Stimulated activated CD4-positive, alpha-beta T cell treated with anti-CD3 and anti-CD28 coated beads, Interleukin-4, amount 100 ng/mL, for 4 hours (primary cell): ENCODE data around the gene RILPL1.
"Not testable (repeated sequence)": the region's sequence is repeated elsewhere in the genome, so short reads cannot be mapped to it uniquely, and the experiment has no call there.

ENCODE experiments used
- DNase-seq, 2 experiments: peaks; one replicate each; pipeline ENCODE4 v3.0.0-alpha.2; 2020

The RILPL1 gene

GRCh38 chr12:123492339-123493039 is 41.0 kb downstream of the RILPL1 start:
- not testable (repeated sequence) for DNase-seq

- DNase-seq = no peak
These were observed 42.0 kb downstream of the RILPL1 start for GRCh38 chr12:123491481-123491880.

GRCh38 chr12:123491056-123491455 is 42.5 kb downstream of the RILPL1 start:
- no peak for DNase-seq

GRCh38 chr12:123490089-123490488 is 43.4 kb downstream of the RILPL1 start:
- DNase-seq = no peak

GRCh38 chr12:123489580-123489979 is 43.9 kb downstream of the RILPL1 start:
- no peak for DNase-seq

GRCh38 chr12:123488539-123489230 is 44.8 kb downstream of the RILPL1 start:
- DNase-seq = no peak

- no peak for DNase-seq
These were observed 46.1 kb downstream of the RILPL1 start for GRCh38 chr12:123487428-123487827.

GRCh38 chr12:123485756-123486155 is 47.8 kb downstream of the RILPL1 start:
- no peak for DNase-seq

- no peak for DNase-seq
These were observed 49.8 kb downstream of the RILPL1 start for GRCh38 chr12:123483602-123484248.

- no peak for DNase-seq
These were observed 50.6 kb downstream of the RILPL1 start for GRCh38 chr12:123482876-123483275.

- not testable (repeated sequence) for DNase-seq
These were observed 52.3 kb downstream of the RILPL1 start for GRCh38 chr12:123481251-123481650.

GRCh38 chr12:123479442-123480180 is 53.9 kb downstream of the RILPL1 start:
- DNase-seq = no peak

- no peak for DNase-seq
These were observed 54.8 kb downstream of the RILPL1 start for GRCh38 chr12:123478762-123479161.

- DNase-seq = no peak
These were observed 55.5 kb downstream of the RILPL1 start for GRCh38 chr12:123478069-123478468.

- DNase-seq = no peak
These were observed 58.2 kb downstream of the RILPL1 start for GRCh38 chr12:123475246-123475703.

GRCh38 chr12:123474485-123475245 is 58.9 kb downstream of the RILPL1 start:
- no peak for DNase-seq

GRCh38 chr12:123472438-123472849 is 61.1 kb downstream of the RILPL1 start:
- no peak for DNase-seq

- no peak for DNase-seq
These were observed 62.0 kb downstream of the RILPL1 start for GRCh38 chr12:123471374-123472068.

- no peak for DNase-seq
These were observed 63.5 kb downstream of the RILPL1 start for GRCh38 chr12:123469978-123470377.

GRCh38 chr12:123468786-123469185 is 64.7 kb downstream of the RILPL1 start:
- no peak for DNase-seq

- no peak for DNase-seq
These were observed 68.4 kb downstream of the RILPL1 start for GRCh38 chr12:123465084-123465483.

- not testable (repeated sequence) for DNase-seq
These were observed 70.3 kb downstream of the RILPL1 start for GRCh38 chr12:123463174-123463573.
